HEK293 (cell line): ENCODE results near the gene BEGAIN.

ENCODE experiments used
- CTCF ChIA-PET: fragments of 350-600 bp; formaldehyde crosslinking; extraction: SDS; loops from one replicate; lab custom pipeline; 2021; ENCODE audit warnings: antibody characterized with exemption; lab: Yijun Ruan, JAX
- POLR2A ChIA-PET: fragments of 300-600 bp; formaldehyde crosslinking; extraction: SDS; loops from one replicate; lab custom pipeline; 2020; ENCODE audit warnings: antibody characterized with exemption, inconsistent platforms; lab: Yijun Ruan, JAX
- H3K27ac ChIP-seq: fragments of 200-500 bp; sonication (Bioruptor generic); 2 replicates; pipeline ENCODE4 v1.5.1; 2014; ENCODE audit warnings: low read depth, low read length, control low read depth, inconsistent platforms; ENCODE audit errors: extremely low read depth
- H3K36me3 ChIP-seq, 2 experiments: fragments of 200-500 bp in 1 of 2; sonication (Bioruptor generic) in 1 of 2; 1 replicate in 1 of 2; 2 replicates in 1 of 2; pipeline ENCODE4 v1.5.1; 2014 to 2017; ENCODE audit warnings: inconsistent platforms in 2 of 2, low read length in 2 of 2; ENCODE audit not compliant: control insufficient read depth in 2 of 2, insufficient read depth in 1 of 2
- H3K4me1 ChIP-seq: fragments of 200-500 bp; sonication (Bioruptor generic); 2 replicates; pipeline ENCODE4 v1.5.1; 2014; ENCODE audit warnings: mild to moderate bottlenecking, low read length, inconsistent platforms; ENCODE audit not compliant: control insufficient read depth, insufficient read depth
- H3K4me3 ChIP-seq: 2 replicates; pipeline ENCODE4 v1.5.1; 2011; ENCODE audit warnings: low read depth, mild to moderate bottlenecking, control low read depth, low read length, moderate library complexity
- H3K9me3 ChIP-seq: fragments of 200-500 bp; sonication (Bioruptor generic); 2 replicates; pipeline ENCODE4 v1.5.1; 2014; ENCODE audit warnings: low read depth, low read length, inconsistent platforms; ENCODE audit not compliant: control insufficient read depth, insufficient read depth
- MZF1 ChIP-seq: fragments of 450-650 bp; formaldehyde crosslinking; IDR thresholded peaks from 2 replicates; pipeline ENCODE4 v1.5.1; 2017; ENCODE audit warnings: missing biosample characterization, missing genetic modification characterization, borderline replicate concordance
- PRDM10 ChIP-seq: fragments of 450-650 bp; formaldehyde crosslinking; IDR thresholded peaks from 2 replicates; pipeline ENCODE4 v1.5.1; 2016; ENCODE audit warnings: missing biosample characterization, missing genetic modification characterization
- SALL2 ChIP-seq: fragments of 450-650 bp; formaldehyde crosslinking; IDR thresholded peaks from 2 replicates; pipeline ENCODE4 v1.5.0; 2017; ENCODE audit warnings: missing biosample characterization, mild to moderate bottlenecking, missing genetic modification characterization, borderline replicate concordance
- SP3 ChIP-seq: fragments of 450-650 bp; formaldehyde crosslinking; IDR thresholded peaks from 2 replicates; pipeline ENCODE4 v1.5.1; 2016; ENCODE audit warnings: missing biosample characterization, missing genetic modification characterization
- TRIM28 ChIP-seq: IDR thresholded peaks from 2 replicates; pipeline ENCODE4 v1.6.1; 2011; ENCODE audit warnings: low read length, control low read depth, borderline replicate concordance
- ZEB2 ChIP-seq: fragments of 450-650 bp; formaldehyde crosslinking; IDR thresholded peaks from 2 replicates; pipeline ENCODE4 v1.5.1; 2016; ENCODE audit warnings: missing biosample characterization, missing genetic modification characterization
- ZFP37 ChIP-seq: fragments of 450-650 bp; formaldehyde crosslinking; IDR thresholded peaks from 2 replicates; pipeline ENCODE4 v1.5.1; 2016; ENCODE audit warnings: missing biosample characterization, missing genetic modification characterization
- ZNF114 ChIP-seq: fragments of 450-650 bp; formaldehyde crosslinking; IDR thresholded peaks from 2 replicates; pipeline ENCODE4 v1.5.0; 2017; ENCODE audit warnings: missing biosample characterization, missing genetic modification characterization
- ZNF155 ChIP-seq: fragments of 450-650 bp; formaldehyde crosslinking; IDR thresholded peaks from 2 replicates; pipeline ENCODE4 v1.5.1; 2016; ENCODE audit warnings: missing biosample characterization, missing genetic modification characterization
- ZNF174 ChIP-seq: fragments of 450-650 bp; formaldehyde crosslinking; IDR thresholded peaks from 2 replicates; pipeline ENCODE4 v1.5.0; 2017; ENCODE audit warnings: missing biosample characterization, mild to moderate bottlenecking, missing genetic modification characterization
- ZNF2 ChIP-seq: fragments of 450-650 bp; formaldehyde crosslinking; IDR thresholded peaks from 2 replicates; pipeline ENCODE4 v1.5.1; 2016; ENCODE audit warnings: missing biosample characterization, missing genetic modification characterization
- ZNF211 ChIP-seq: fragments of 450-650 bp; formaldehyde crosslinking; IDR thresholded peaks from 2 replicates; pipeline ENCODE4 v1.5.1; 2016; ENCODE audit warnings: low read depth, missing biosample characterization, missing genetic modification characterization
- ZNF221 ChIP-seq: fragments of 450-650 bp; formaldehyde crosslinking; IDR thresholded peaks from 2 replicates; pipeline ENCODE4 v1.5.1; 2017; ENCODE audit warnings: missing biosample characterization, missing genetic modification characterization, borderline replicate concordance
- ZNF239 ChIP-seq: fragments of 450-650 bp; formaldehyde crosslinking; IDR thresholded peaks from 2 replicates; pipeline ENCODE4 v1.5.1; 2016; ENCODE audit warnings: missing biosample characterization, missing genetic modification characterization
- ZNF280C ChIP-seq: fragments of 450-650 bp; formaldehyde crosslinking; IDR thresholded peaks from 2 replicates; pipeline ENCODE4 v1.5.1; 2016; ENCODE audit warnings: missing biosample characterization, missing genetic modification characterization
- ZNF488 ChIP-seq: fragments of 450-650 bp; formaldehyde crosslinking; IDR thresholded peaks from 2 replicates; pipeline ENCODE4 v1.5.1; 2016; ENCODE audit warnings: missing biosample characterization, missing genetic modification characterization
- ZNF530 ChIP-seq: fragments of 450-650 bp; formaldehyde crosslinking; IDR thresholded peaks from 2 replicates; pipeline ENCODE4 v1.5.1; 2016; ENCODE audit warnings: low read depth, missing biosample characterization, missing genetic modification characterization
- ZNF544 ChIP-seq: fragments of 450-650 bp; formaldehyde crosslinking; IDR thresholded peaks from 2 replicates; pipeline ENCODE4 v1.5.0; 2017; ENCODE audit warnings: missing biosample characterization, missing genetic modification characterization
- ZNF596 ChIP-seq: fragments of 450-650 bp; IDR thresholded peaks from 2 replicates; pipeline ENCODE4 v1.5.0; 2018; ENCODE audit warnings: missing biosample characterization, mild to moderate bottlenecking, missing genetic modification characterization, moderate library complexity
- ZNF623 ChIP-seq: fragments of 450-650 bp; formaldehyde crosslinking; IDR thresholded peaks from 2 replicates; pipeline ENCODE4 v1.5.1; 2016; ENCODE audit warnings: missing biosample characterization, missing genetic modification characterization
- ZNF624 ChIP-seq: fragments of 450-650 bp; formaldehyde crosslinking; IDR thresholded peaks from 2 replicates; pipeline ENCODE4 v1.5.1; 2017; ENCODE audit warnings: missing biosample characterization, missing genetic modification characterization
- ZNF626 ChIP-seq: fragments of 450-650 bp; sonication (Bioruptor Pico); formaldehyde crosslinking; IDR thresholded peaks from 2 replicates; pipeline ENCODE4 v1.5.1; 2018; ENCODE audit warnings: missing biosample characterization, missing genetic modification characterization, inconsistent platforms
- ZNF629 ChIP-seq: fragments of 450-650 bp; formaldehyde crosslinking; IDR thresholded peaks from 2 replicates; pipeline ENCODE4 v1.5.1; 2017; ENCODE audit warnings: missing biosample characterization, missing genetic modification characterization
- ZNF707 ChIP-seq: fragments of 450-650 bp; formaldehyde crosslinking; IDR thresholded peaks from 2 replicates; pipeline ENCODE4 v1.5.1; 2016; ENCODE audit warnings: missing biosample characterization, missing genetic modification characterization
- ZNF843 ChIP-seq: fragments of 450-650 bp; formaldehyde crosslinking; IDR thresholded peaks from 2 replicates; pipeline ENCODE4 v1.5.1; 2016; ENCODE audit warnings: missing biosample characterization, missing genetic modification characterization
- TF ChIP-seq, protein P1 (sequence below): fragments of 450-650 bp; formaldehyde crosslinking; IDR thresholded peaks from 2 replicates; pipeline ENCODE4; 2016; ENCODE audit warnings: missing biosample characterization, missing genetic modification characterization

BEGAIN gene

DNA sequence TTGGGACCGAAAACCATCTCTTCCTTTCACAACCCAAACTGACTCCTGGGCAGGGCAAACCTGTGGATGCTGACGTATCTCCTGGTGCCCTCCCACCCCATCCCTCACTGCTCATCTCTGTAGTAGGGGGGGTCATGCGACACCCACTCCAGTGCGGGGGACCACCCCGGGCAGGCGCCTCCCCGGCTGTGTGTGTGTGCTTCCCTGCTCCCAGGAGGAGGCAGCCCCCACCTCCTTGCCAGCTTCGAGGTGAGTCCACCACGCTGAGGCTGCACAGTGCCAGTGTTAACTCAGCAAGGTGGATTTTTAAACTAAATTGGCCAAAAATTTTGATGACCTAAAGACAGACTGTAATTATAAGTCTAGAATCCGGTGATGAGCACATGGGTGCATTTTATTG lies 46.2 kb upstream of the BEGAIN start:
- ChIA-PET CTCF (no interaction called here), POLR2A (no interaction called here)
- Histone ChIP-seq H3K27ac (no peak overlapping the region), H3K9me3 (no peaks in the 10 kb centered on the region), H3K4me1 (no peaks in the 10 kb centered on the region), H3K36me3 (no peaks in the 10 kb centered on the region), H3K4me3 (no peak overlapping the region)
- TF ChIP-seq PRDM10 = no peak
- TF ChIP-seq, protein P1, sequence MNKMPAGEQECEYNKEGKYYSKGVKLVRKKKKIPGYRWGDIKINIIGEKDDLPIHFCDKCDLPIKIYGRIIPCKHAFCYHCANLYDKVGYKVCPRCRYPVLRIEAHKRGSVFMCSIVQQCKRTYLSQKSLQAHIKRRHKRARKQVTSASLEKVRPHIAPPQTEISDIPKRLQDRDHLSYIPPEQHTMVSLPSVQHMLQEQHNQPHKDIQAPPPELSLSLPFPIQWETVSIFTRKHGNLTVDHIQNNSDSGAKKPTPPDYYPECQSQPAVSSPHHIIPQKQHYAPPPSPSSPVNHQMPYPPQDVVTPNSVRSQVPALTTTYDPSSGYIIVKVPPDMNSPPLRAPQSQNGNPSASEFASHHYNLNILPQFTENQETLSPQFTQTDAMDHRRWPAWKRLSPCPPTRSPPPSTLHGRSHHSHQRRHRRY = no peak
- no peak for TF ChIP-seq TRIM28
- TF ChIP-seq ZNF280C (tag by site-specific recombination) = no peak
- TF ChIP-seq SP3 (tag by site-specific recombination) = no peak
- TF ChIP-seq ZNF155 (tag by site-specific recombination) = no peak
- no peak for TF ChIP-seq ZNF623 (tag by site-specific recombination)
- no peak for TF ChIP-seq ZNF626
- no peak for TF ChIP-seq ZNF707 (tag by site-specific recombination)
- no peak for TF ChIP-seq ZNF2 (tag by site-specific recombination)

DNA sequence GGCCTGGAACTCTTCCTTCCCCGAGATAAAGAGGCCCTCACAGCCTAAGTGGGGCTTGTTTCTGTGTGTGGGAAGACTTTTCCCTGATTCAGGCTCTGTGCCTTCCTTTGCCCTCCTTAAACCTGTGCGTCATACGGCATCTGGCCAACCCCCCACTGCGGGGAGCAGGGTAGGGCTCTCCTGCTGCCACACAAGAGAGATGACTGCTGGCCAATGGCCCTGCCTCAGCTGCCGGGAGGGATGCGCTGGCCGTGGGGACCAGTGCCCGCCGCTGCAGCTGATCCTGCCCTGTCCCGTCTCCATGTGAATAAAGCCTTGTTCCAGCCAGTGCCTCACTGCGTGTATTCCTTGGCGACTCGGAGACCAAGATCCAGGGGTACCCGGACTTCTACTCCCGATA lies 42.5 kb upstream of the BEGAIN start:
- TF ChIP-seq ZNF114 (tag by site-specific recombination) (no peak), ZNF596 (tag by site-specific recombination) (no peak), TRIM28 (no peak), MZF1 (tag by site-specific recombination) (no peak), ZFP37 (tag by site-specific recombination) (no peak), ZNF221 (tag by site-specific recombination) (no peak), ZNF629 (tag by site-specific recombination) (no peak), ZNF843 (tag by site-specific recombination) (no peak), ZNF239 (no peak), ZNF530 (no peak), ZEB2 (no peak), ZNF488 (tag by site-specific recombination) (no peak), SALL2 (tag by site-specific recombination) (no peak), ZNF624 (tag by site-specific recombination) (no peak), ZNF544 (tag by site-specific recombination) (no peak), ZNF174 (tag by site-specific recombination) (no peak), ZNF211 (tag by site-specific recombination) (no peak), ZNF280C (tag by site-specific recombination) (no peak)
- TF ChIP-seq, all 188 proteins: peak for 0
- no peak overlapping the region for H3K27ac ChIP-seq
- H3K36me3 ChIP-seq = no peaks in the 10 kb centered on the region
- ChIA-PET CTCF (interaction anchor here (0.6 to 1.0 kb wide), 3 partner anchors 16 to 404 kb away, joined by 3 to 4 read pairs (median 4); no protein-coding TSS in a partner anchor), POLR2A (no interaction called here)
- H3K4me3 ChIP-seq = no peak overlapping the region
- H3K9me3 ChIP-seq = no peaks in the 10 kb centered on the region
- H3K4me1 ChIP-seq = no peaks in the 10 kb centered on the region
